IMR-90 (cell line): Measurements from ENCODE around the gene PDE11A. TPM values are rescaled to one million over a fixed set of nuclear protein-coding genes. Genes with fewer than 3 reads are reported as not detected.

Experiments
- ATAC-seq: fragments of 200-7000 bp; cut with Tn5 transposase; 2 replicates; pipeline ENCODE4 v1.9.1; 2020; ENCODE audit warnings: low read depth, mild to moderate bottlenecking, moderate library complexity
- BruUV-seq: library from RNA; stranded (reverse); fragments of 400-500 nt; replicated peaks from 2 replicates; lab custom pipeline; 2021; lab: Mats Ljungman, UMichigan
- CTCF ChIA-PET: fragments of 300-600 bp; formaldehyde crosslinking; extraction: SDS; loops from one replicate; lab custom pipeline; 2021; ENCODE audit warnings: antibody characterized with exemption; lab: Yijun Ruan, JAX
- POLR2A ChIA-PET: fragments of 300-600 bp; sonication (Branson Sonifier 250); formaldehyde crosslinking; loops from one replicate; lab custom pipeline; 2022; ENCODE audit warnings: antibody characterized with exemption; ENCODE audit not compliant: unreplicated experiment; lab: Charles Lee
- DNase-seq: peaks from one replicate; pipeline ENCODE4 v3.0.0; 2013
- H2AFZ ChIP-seq: replicated peaks from 2 replicates; pipeline ENCODE3; 2013; ENCODE audit warnings: low read length, mild to moderate bottlenecking; ENCODE audit not compliant: poor library complexity
- H2AK5ac ChIP-seq: 2 replicates; pipeline ENCODE4 v1.6.1; 2013; ENCODE audit warnings: low read depth, low read length, inconsistent platforms
- H2AK9ac ChIP-seq: replicated peaks from 2 replicates; pipeline ENCODE3; 2013; ENCODE audit warnings: mild to moderate bottlenecking, low read depth, low read length, moderate library complexity; ENCODE audit not compliant: poor library complexity
- H2BK120ac ChIP-seq: 2 replicates; pipeline ENCODE4 v1.6.1; 2013; ENCODE audit warnings: low read depth, low read length, inconsistent platforms
- H2BK15ac ChIP-seq: 3 replicates; pipeline ENCODE4 v1.6.1; 2013; ENCODE audit warnings: low read depth, low read length, inconsistent platforms
- H2BK20ac ChIP-seq: 2 replicates; pipeline ENCODE4 v1.6.1; 2013; ENCODE audit warnings: low read depth, mild to moderate bottlenecking, inconsistent platforms, low read length, moderate library complexity
- H2BK5ac ChIP-seq: 2 replicates; pipeline ENCODE4 v1.6.1; 2013; ENCODE audit warnings: mild to moderate bottlenecking, low read depth, low read length, inconsistent platforms; ENCODE audit not compliant: poor library complexity, severe bottlenecking
- H3K14ac ChIP-seq: replicated peaks from 2 replicates; pipeline ENCODE4 v1.6.1; 2013; ENCODE audit warnings: low read depth, low read length, inconsistent platforms
- H3K18ac ChIP-seq: 2 replicates; pipeline ENCODE4 v1.6.1; 2013; ENCODE audit warnings: low read depth, low read length, control low read depth
- H3K23ac ChIP-seq: 2 replicates; pipeline ENCODE4 v1.6.1; 2013; ENCODE audit warnings: low read depth, low read length, inconsistent platforms
- H3K27ac ChIP-seq: 2 replicates; pipeline ENCODE4 v1.5.1; 2013; ENCODE audit warnings: mild to moderate bottlenecking, control low read depth, low read length; ENCODE audit not compliant: insufficient read depth
- H3K27me3 ChIP-seq: 2 replicates; pipeline ENCODE4 v1.6.1; 2013; ENCODE audit warnings: low read length; ENCODE audit not compliant: control insufficient read depth, insufficient read depth
- H3K36me3 ChIP-seq: 2 replicates; pipeline ENCODE4 v1.6.1; 2013; ENCODE audit warnings: low read length, mixed read lengths; ENCODE audit not compliant: control insufficient read depth, insufficient read depth
- H3K4ac ChIP-seq: 2 replicates; pipeline ENCODE4 v1.6.1; 2013; ENCODE audit warnings: low read depth, low read length, inconsistent platforms
- H3K4me1 ChIP-seq: 2 replicates; pipeline ENCODE4 v1.6.1; 2013; ENCODE audit warnings: low read length, mixed read lengths; ENCODE audit not compliant: control insufficient read depth, insufficient read depth
- H3K4me2 ChIP-seq: 2 replicates; pipeline ENCODE4 v1.6.1; 2013; ENCODE audit warnings: low read depth, mild to moderate bottlenecking, control low read depth, low read length, moderate library complexity
- H3K4me3 ChIP-seq: 2 replicates; pipeline ENCODE4 v1.5.1; 2013; ENCODE audit warnings: low read depth, mild to moderate bottlenecking, control low read depth, low read length, moderate library complexity; ENCODE audit not compliant: insufficient read depth
- H3K56ac ChIP-seq: 2 replicates; pipeline ENCODE4 v1.6.1; 2013; ENCODE audit warnings: low read length, inconsistent platforms; ENCODE audit not compliant: insufficient read depth; ENCODE audit errors: extremely low read depth
- H3K79me1 ChIP-seq, 2 experiments: 2 replicates each; pipeline ENCODE4 v1.6.1; 2013; ENCODE audit warnings: low read length in 2 of 2, inconsistent platforms in 1 of 2, low read depth in 1 of 2
- H3K9ac ChIP-seq: 2 replicates; pipeline ENCODE4 v1.6.1; 2013; ENCODE audit warnings: low read depth, low read length, control low read depth
- H3K9me1 ChIP-seq: 2 replicates; pipeline ENCODE4 v1.6.1; 2013; ENCODE audit warnings: low read length, inconsistent platforms; ENCODE audit not compliant: insufficient read depth
- H3K9me3 ChIP-seq: 2 replicates; pipeline ENCODE4 v1.6.1; 2013; ENCODE audit warnings: low read length; ENCODE audit not compliant: control insufficient read depth, insufficient read depth
- H4K20me1 ChIP-seq: 2 replicates; pipeline ENCODE4 v1.6.1; 2013; ENCODE audit warnings: low read length, inconsistent platforms; ENCODE audit not compliant: insufficient read depth
- H4K5ac ChIP-seq: 2 replicates; pipeline ENCODE4 v1.6.1; 2013; ENCODE audit warnings: mild to moderate bottlenecking, low read depth, low read length, control low read depth
- H4K8ac ChIP-seq, 2 experiments: 2 replicates each; pipeline ENCODE4 v1.6.1; 2013; ENCODE audit warnings: low read depth in 2 of 2, low read length in 2 of 2, control low read depth in 1 of 2, inconsistent platforms in 1 of 2
- H4K91ac ChIP-seq: 2 replicates; pipeline ENCODE4 v1.6.1; 2013; ENCODE audit warnings: low read depth, low read length, inconsistent platforms; ENCODE audit not compliant: insufficient read depth
- FOS ChIP-seq: fragments of 150-350 bp; IDR thresholded peaks from 2 replicates; pipeline ENCODE4 v1.6.1; 2016; ENCODE audit warnings: low read depth, low read length
- MAFK ChIP-seq: IDR thresholded peaks from 2 replicates; pipeline ENCODE4 v1.6.1; 2012; ENCODE audit warnings: low read depth, low read length, improper control_type of control experiment
- WGBS, 2 experiments: methylation state at CpG; one replicate each; pipeline versions ENCODE4 v1.1.5 to v1.1.7; 2013; ENCODE audit warnings: missing lambda C conversion rate in 2 of 2; ENCODE audit not compliant: insufficient read length in 1 of 2; ENCODE audit errors: extremely low coverage in 2 of 2; 5-methylcytosine and 5-hydroxymethylcytosine counted together
- dilution Hi-C: fragments of 300-500 bp; cut with HindIII; formaldehyde crosslinking; loops from one replicate; pipeline ENCODE4 v1.14.3; 2018; ENCODE audit warnings: low sequenced_read_pairs; ENCODE audit not compliant: unreplicated experiment
- in situ Hi-C: fragments of 300-500 bp; cut with MboI; formaldehyde crosslinking; loops from 3 replicates; pipeline ENCODE4 v1.14.3; 2019; ENCODE audit warnings: low sequenced_read_pairs, inconsistent platforms, mixed read lengths
- intact Hi-C: fragments of 100-400 bp; cut with micrococcal nuclease; formaldehyde crosslinking; loops from 2 replicates; pipeline ENCODE4 v1.10.0; 2022
- polyA plus RNA-seq, 3 experiments: library from polyadenylated mRNA; depleted of rRNA; stranded (reverse); fragments of >200 nt; gene quantifications; 2 replicates each; pipeline ENCODE4 v1.2.3, GENCODE V29; 2012; ENCODE audit warnings: low replicate concordance in 1 of 3
- total RNA-seq: library from RNA; depleted of rRNA; stranded (reverse); fragments of >200 nt; gene quantifications from 2 replicates; pipeline ENCODE4 v1.2.3, GENCODE V29; 2012

Gene PDE11A
- total and polyA plus RNA-seq, 2 of the 4 experiments (the other 2 are of a cell fraction), result 0.21 to 0.72 TPM

DNA sequence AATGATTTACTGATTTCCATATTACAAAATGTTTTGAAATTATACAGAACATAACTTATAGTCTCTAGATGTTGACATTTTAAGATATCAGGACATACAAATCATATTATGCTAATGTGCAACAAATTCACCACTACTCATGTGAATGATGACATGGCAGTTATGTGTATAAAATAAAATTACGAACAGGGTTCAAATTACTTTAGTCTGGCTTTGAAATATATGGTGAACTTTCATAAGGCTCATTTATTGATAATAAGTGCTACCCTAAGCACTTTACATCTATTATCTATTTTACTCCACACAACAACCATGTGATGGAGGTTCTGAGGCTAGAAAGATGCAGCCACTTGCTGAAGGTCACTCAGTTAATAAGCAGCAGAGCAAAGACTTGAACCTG lies 62.8 kb downstream of the PDE11A start:
- POLR2A ChIA-PET, result no interaction called here
- WGBS, 2 experiments, result no CpG with 5 or more reads among the region's 1 CpG
- no peak overlapping the region for H3K14ac ChIP-seq
- no peaks in the 10 kb centered on the region for H3K36me3 ChIP-seq
- no peak overlapping the region for H2BK20ac ChIP-seq
- H3K56ac ChIP-seq, result no peak overlapping the region
- H3K4me2 ChIP-seq, result no peak overlapping the region
- H3K4ac ChIP-seq, result no peak overlapping the region
- H3K27ac ChIP-seq, result no peak overlapping the region
- no peak for ATAC-seq
- in situ Hi-C loops, result no loop called here
- TF ChIP-seq FOS (no peak), MAFK (peak; percentile 60)
- H3K4me1 ChIP-seq, result peaks cover 3% of the 10 kb centered on the region; the same call in 1 of the 2 replicates
- DNase-seq, result no peak
- H2AK5ac ChIP-seq, result no peak overlapping the region
- H4K20me1 ChIP-seq, result no peaks in the 10 kb centered on the region
- H4K91ac ChIP-seq, result no peak overlapping the region
- H3K18ac ChIP-seq, result no peak overlapping the region; the same call in 1 of the 2 replicates
- no TSS peak for BruUV-seq
- no peak overlapping the region for H2BK15ac ChIP-seq
- no peak overlapping the region for H2BK120ac ChIP-seq
- H3K9me1 ChIP-seq, result no peaks in the 10 kb centered on the region
- no peaks in the 10 kb centered on the region for H3K79me1 ChIP-seq
- no peaks in the 10 kb centered on the region for H3K9me3 ChIP-seq
- H3K9ac ChIP-seq, result no peak overlapping the region
- intact Hi-C loops, result no loop called here
- no peak overlapping the region for H4K8ac ChIP-seq
- CTCF ChIA-PET, result no interaction called here
- no peak overlapping the region for H3K23ac ChIP-seq
- no peak overlapping the region for H2AFZ ChIP-seq
- H3K27me3 ChIP-seq, result no peaks in the 10 kb centered on the region
- H2AK9ac ChIP-seq, result no peak overlapping the region
- H2BK5ac ChIP-seq, result no peak overlapping the region
- H4K5ac ChIP-seq, result no peak overlapping the region
- dilution Hi-C loops, result no loop called here
- H3K4me3 ChIP-seq, result no peak overlapping the region
